Neural cell (in vitro differentiated cells): ENCODE results near the gene NRG3. TPM values are rescaled to one million over a fixed set of nuclear protein-coding genes. Genes with fewer than 3 reads are reported as not detected.

ENCODE experiments used
- H2AFZ ChIP-seq: fragments of 200-600, 300-800 bp; sonication (generic), shearing (Covaris generic); 2 replicates; pipeline ENCODE4 v1.6.0; 2014; ENCODE audit warnings: low read depth, mild to moderate bottlenecking, antibody characterized with exemption, low read length, moderate library complexity
- H3F3A ChIP-seq: fragments of 200-600 bp; shearing (Covaris generic); 2 replicates; pipeline ENCODE4 v1.6.1; 2016; ENCODE audit warnings: mild to moderate bottlenecking, moderate library complexity, mixed read lengths, antibody characterized with exemption, low read length; ENCODE audit not compliant: insufficient read depth, poor library complexity, severe bottlenecking
- H3K27ac ChIP-seq: fragments of 200-600, 300-800 bp; sonication (generic), shearing (Covaris generic); 2 replicates; pipeline ENCODE4 v1.5.1; 2014; ENCODE audit warnings: mild to moderate bottlenecking, low read length, moderate library complexity
- H3K27me3 ChIP-seq: fragments of 300-800, 200-600 bp; sonication (generic), shearing (Covaris generic); 2 replicates; pipeline ENCODE4 v1.6.0; 2014; ENCODE audit warnings: mild to moderate bottlenecking, low read depth, low read length, moderate library complexity; ENCODE audit not compliant: insufficient read depth
- H3K36me3 ChIP-seq: fragments of 300-800, 200-600 bp; sonication (generic), shearing (Covaris generic); 2 replicates; pipeline ENCODE4 v1.5.1; 2014; ENCODE audit warnings: mild to moderate bottlenecking, antibody characterized with exemption, low read length, moderate library complexity; ENCODE audit not compliant: insufficient read depth
- H3K4me2 ChIP-seq: fragments of 300-800, 200-600 bp; sonication (generic), shearing (Covaris generic); 2 replicates; pipeline ENCODE4 v1.6.0; 2014; ENCODE audit warnings: mild to moderate bottlenecking, low read length
- H3K4me3 ChIP-seq: fragments of 300-800, 200-600 bp; sonication (generic), shearing (Covaris generic); 2 replicates; pipeline ENCODE4 v1.5.1; 2014; ENCODE audit warnings: mild to moderate bottlenecking, low read length, moderate library complexity
- H3K79me2 ChIP-seq: fragments of 200-600 bp; shearing (Covaris generic); replicated peaks from 2 replicates; pipeline ENCODE4 v1.6.0; 2014; ENCODE audit warnings: mild to moderate bottlenecking, low read length, moderate library complexity; ENCODE audit not compliant: insufficient read depth
- H3K9ac ChIP-seq: fragments of 300-800, 200-600 bp; sonication (generic), shearing (Covaris generic); 2 replicates; pipeline ENCODE4 v1.6.1; 2016; ENCODE audit warnings: mild to moderate bottlenecking, low read length, mixed read lengths
- H3K9me2 ChIP-seq: fragments of 200-600 bp; shearing (Covaris generic); 2 replicates; pipeline ENCODE4 v1.6.1; 2016; ENCODE audit warnings: mild to moderate bottlenecking, low read length, mixed read lengths; ENCODE audit not compliant: insufficient read depth
- H3K9me3 ChIP-seq: fragments of 200-600, 300-800 bp; sonication (generic), shearing (Covaris generic); 2 replicates; pipeline ENCODE4 v1.6.1; 2016; ENCODE audit warnings: mild to moderate bottlenecking, mixed run types, low read length, moderate library complexity, mixed read lengths
- H4K20me1 ChIP-seq: fragments of 200-600 bp; shearing (Covaris generic); 2 replicates; pipeline ENCODE4 v1.6.1; 2016; ENCODE audit warnings: mild to moderate bottlenecking, mixed run types; ENCODE audit not compliant: insufficient read depth
- EP300 ChIP-seq: fragments of 450-650 bp; conservative IDR thresholded peaks from 2 replicates; pipeline ENCODE4 v1.6.1; 2014; ENCODE audit warnings: antibody characterized with exemption, mild to moderate bottlenecking, moderate library complexity; ENCODE audit not compliant: poor library complexity, severe bottlenecking
- MXI1 ChIP-seq: fragments of 450-650 bp; conservative IDR thresholded peaks from 2 replicates; pipeline ENCODE4 v1.6.1; 2014; ENCODE audit warnings: antibody characterized with exemption, mild to moderate bottlenecking; ENCODE audit not compliant: poor library complexity, severe bottlenecking
- POLR2AphosphoS5 ChIP-seq: IDR thresholded peaks from 2 replicates; pipeline ENCODE4 v1.6.1; 2012
- RAD21 ChIP-seq: fragments of 450-650 bp; conservative IDR thresholded peaks from 2 replicates; pipeline ENCODE4 v1.6.1; 2014; ENCODE audit warnings: antibody characterized with exemption, mild to moderate bottlenecking, moderate library complexity
- TAF1 ChIP-seq: IDR thresholded peaks from 2 replicates; pipeline ENCODE4 v1.6.1; 2012; ENCODE audit warnings: low read depth
- polyA plus RNA-seq: library from polyadenylated mRNA; depleted of rRNA; stranded (reverse); fragments of >200 nt; gene quantifications from 2 replicates; pipeline ENCODE4 v1.2.3, GENCODE V29; 2014
- TF ChIP-seq, protein P1 (sequence below): IDR thresholded peaks from 2 replicates; pipeline ENCODE4 v1.6.1; 2012; ENCODE audit warnings: borderline replicate concordance

Gene NRG3
- polyA plus RNA-seq, 1 donor from 2014 or later, result 14.0 TPM

- Histone ChIP-seq H3K9me3 (no peaks in the 10 kb centered on the region), H3K36me3 (no peaks in the 10 kb centered on the region), H3K27me3 (no peaks in the 10 kb centered on the region), H3K9ac (no peak overlapping the region), H2AFZ (no peak overlapping the region), H3K9me2 (no peaks in the 10 kb centered on the region), H3K27ac (no peak overlapping the region), H4K20me1 (no peaks in the 10 kb centered on the region), H3F3A (no peaks in the 10 kb centered on the region), H3K79me2 (no peaks in the 10 kb centered on the region), H3K4me3 (no peak overlapping the region), H3K4me2 (no peak overlapping the region)
- no peak for TF ChIP-seq TAF1
- TF ChIP-seq, protein P1, sequence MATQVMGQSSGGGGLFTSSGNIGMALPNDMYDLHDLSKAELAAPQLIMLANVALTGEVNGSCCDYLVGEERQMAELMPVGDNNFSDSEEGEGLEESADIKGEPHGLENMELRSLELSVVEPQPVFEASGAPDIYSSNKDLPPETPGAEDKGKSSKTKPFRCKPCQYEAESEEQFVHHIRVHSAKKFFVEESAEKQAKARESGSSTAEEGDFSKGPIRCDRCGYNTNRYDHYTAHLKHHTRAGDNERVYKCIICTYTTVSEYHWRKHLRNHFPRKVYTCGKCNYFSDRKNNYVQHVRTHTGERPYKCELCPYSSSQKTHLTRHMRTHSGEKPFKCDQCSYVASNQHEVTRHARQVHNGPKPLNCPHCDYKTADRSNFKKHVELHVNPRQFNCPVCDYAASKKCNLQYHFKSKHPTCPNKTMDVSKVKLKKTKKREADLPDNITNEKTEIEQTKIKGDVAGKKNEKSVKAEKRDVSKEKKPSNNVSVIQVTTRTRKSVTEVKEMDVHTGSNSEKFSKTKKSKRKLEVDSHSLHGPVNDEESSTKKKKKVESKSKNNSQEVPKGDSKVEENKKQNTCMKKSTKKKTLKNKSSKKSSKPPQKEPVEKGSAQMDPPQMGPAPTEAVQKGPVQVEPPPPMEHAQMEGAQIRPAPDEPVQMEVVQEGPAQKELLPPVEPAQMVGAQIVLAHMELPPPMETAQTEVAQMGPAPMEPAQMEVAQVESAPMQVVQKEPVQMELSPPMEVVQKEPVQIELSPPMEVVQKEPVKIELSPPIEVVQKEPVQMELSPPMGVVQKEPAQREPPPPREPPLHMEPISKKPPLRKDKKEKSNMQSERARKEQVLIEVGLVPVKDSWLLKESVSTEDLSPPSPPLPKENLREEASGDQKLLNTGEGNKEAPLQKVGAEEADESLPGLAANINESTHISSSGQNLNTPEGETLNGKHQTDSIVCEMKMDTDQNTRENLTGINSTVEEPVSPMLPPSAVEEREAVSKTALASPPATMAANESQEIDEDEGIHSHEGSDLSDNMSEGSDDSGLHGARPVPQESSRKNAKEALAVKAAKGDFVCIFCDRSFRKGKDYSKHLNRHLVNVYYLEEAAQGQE, result no peak
- TF ChIP-seq MXI1, result no peak
- no peak for TF ChIP-seq RAD21
Measured at GRCh38 chr10:82464966-82465365, 590.0 kb downstream of the NRG3 start.

DNA sequence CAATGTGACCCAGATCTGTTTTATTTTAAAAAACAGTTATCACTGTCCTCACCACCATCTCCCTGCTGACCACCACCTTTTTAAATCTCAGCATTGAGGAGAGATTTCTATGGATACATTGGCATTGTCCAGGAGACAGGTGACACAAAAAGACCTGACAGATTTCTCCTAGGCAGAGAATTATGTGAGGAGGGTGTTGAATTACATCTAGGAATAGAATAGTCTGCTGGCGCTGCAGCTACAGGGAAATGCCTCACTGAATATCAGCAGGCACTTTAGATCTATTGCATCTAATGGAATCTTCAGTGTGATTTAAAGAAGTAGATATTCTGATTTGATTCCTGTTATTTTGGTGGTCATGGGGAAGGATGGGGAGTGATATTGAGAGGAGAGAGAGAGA lies 593.5 kb downstream of the NRG3 start:
- Histone ChIP-seq H3K4me2 (no peak overlapping the region), H4K20me1 (no peaks in the 10 kb centered on the region), H3K36me3 (no peaks in the 10 kb centered on the region), H3K27ac (peak overlapping the region; percentile 42), H3K27me3 (no peaks in the 10 kb centered on the region), H3K9ac (no peak overlapping the region), H3K9me2 (no peaks in the 10 kb centered on the region), H3K79me2 (no peaks in the 10 kb centered on the region), H3F3A (no peaks in the 10 kb centered on the region), H2AFZ (no peak overlapping the region), H3K9me3 (no peaks in the 10 kb centered on the region), H3K4me3 (peak overlapping the region; percentile 0)
- TF ChIP-seq EP300, result peak; percentile 21
- no peak for TF ChIP-seq RAD21
- no peak for TF ChIP-seq TAF1
- TF ChIP-seq, protein P1, result peak; percentile 49
- peak; percentile 17 for TF ChIP-seq POLR2AphosphoS5
